Measurements from ENCODE around the gene MALT1. TPM values are rescaled to one million over a fixed set of nuclear protein-coding genes. Genes with fewer than 3 reads are reported as not detected.

The MALT1 gene
- total and polyA plus RNA-seq, 9 of the 15 experiments (the other 6 are each of a cell fraction or from before 2014, with no cell fraction given) = 0.14 to 1.6 (median 0.32) TPM

- POLR2A ChIA-PET = no interaction called here
- Histone ChIP-seq H3K27ac (ENCODE audit: extremely low read depth, low read depth, low read length) (no peak overlapping the region), H3K9me3 (replicated peaks; ENCODE audit: control insufficient read depth, insufficient read depth, low read depth, low read length) (no peaks in the 10 kb centered on the region), H3K27me3 (ENCODE audit: control insufficient read depth in 2 of 2, insufficient read depth in 2 of 2, low read length in 2 of 2) (peaks cover 0 to 23% of the 10 kb centered on the region in 2 experiments; a peak in 2 of 5 replicates), H3K9me1 (ENCODE audit: control insufficient read depth, insufficient read depth, low read length) (no peaks in the 10 kb centered on the region), H4K20me1 (replicated peaks; ENCODE audit: control insufficient read depth, insufficient read depth, low read length) (no peaks in the 10 kb centered on the region), H3K36me3 (ENCODE audit: control insufficient read depth, insufficient read depth, low read length) (no peaks in the 10 kb centered on the region), H3K9ac (ENCODE audit: insufficient read depth in 1 of 2, low read depth in 2 of 2, low read length in 2 of 2) (no peak overlapping the region), H2AFZ (ENCODE audit: low read depth, low read length) (no peak overlapping the region), H3K4me1 (replicated peaks in 1 of 2; ENCODE audit: control insufficient read depth in 2 of 2, insufficient read depth in 2 of 2, low read length in 2 of 2) (no peaks in the 10 kb centered on the region), H3K4me3 (no peak overlapping the region), H3K4me2 (ENCODE audit: insufficient read depth, low read length) (no peak overlapping the region), H3K79me2 (ENCODE audit: control insufficient read depth, insufficient read depth, low read length) (no peaks in the 10 kb centered on the region)
- TF ChIP-seq MEIS2 (IDR thresholded peaks at IDR 0.05; ENCODE audit: partially characterized antibody) = no peak
- no peak for TF ChIP-seq ARID2 (IDR thresholded peaks at IDR 0.05)
- TF ChIP-seq ZNF445 (CRISPR knock-in tag; IDR thresholded peaks at IDR 0.05; ENCODE audit: low read depth) = no peak
- no peak for TF ChIP-seq ARNT (IDR thresholded peaks at IDR 0.05)
- TF ChIP-seq ZFPM2 (CRISPR knock-in tag; IDR thresholded peaks at IDR 0.05) = no peak
- no peak for TF ChIP-seq PYGO2 (tag; IDR thresholded peaks at IDR 0.05)
- TF ChIP-seq KDM1A (IDR thresholded peaks at IDR 0.05) = no peak
- no peak for TF ChIP-seq ZBTB26 (CRISPR knock-in tag; IDR thresholded peaks at IDR 0.05)
- no peak for TF ChIP-seq ESRRA (IDR thresholded peaks at IDR 0.05; ENCODE audit: borderline replicate concordance, low read depth)
- TF ChIP-seq CBFA2T3 (IDR thresholded peaks at IDR 0.05) = no peak
- TF ChIP-seq ZNF589 (CRISPR knock-in tag; IDR thresholded peaks at IDR 0.05; ENCODE audit: low read depth) = no peak
- TF ChIP-seq OTX1 (CRISPR knock-in tag; IDR thresholded peaks at IDR 0.05) = no peak
- no peak for TF ChIP-seq HSF4 (CRISPR knock-in tag; IDR thresholded peaks at IDR 0.05; ENCODE audit: borderline replicate concordance)
- TF ChIP-seq, protein P1, sequence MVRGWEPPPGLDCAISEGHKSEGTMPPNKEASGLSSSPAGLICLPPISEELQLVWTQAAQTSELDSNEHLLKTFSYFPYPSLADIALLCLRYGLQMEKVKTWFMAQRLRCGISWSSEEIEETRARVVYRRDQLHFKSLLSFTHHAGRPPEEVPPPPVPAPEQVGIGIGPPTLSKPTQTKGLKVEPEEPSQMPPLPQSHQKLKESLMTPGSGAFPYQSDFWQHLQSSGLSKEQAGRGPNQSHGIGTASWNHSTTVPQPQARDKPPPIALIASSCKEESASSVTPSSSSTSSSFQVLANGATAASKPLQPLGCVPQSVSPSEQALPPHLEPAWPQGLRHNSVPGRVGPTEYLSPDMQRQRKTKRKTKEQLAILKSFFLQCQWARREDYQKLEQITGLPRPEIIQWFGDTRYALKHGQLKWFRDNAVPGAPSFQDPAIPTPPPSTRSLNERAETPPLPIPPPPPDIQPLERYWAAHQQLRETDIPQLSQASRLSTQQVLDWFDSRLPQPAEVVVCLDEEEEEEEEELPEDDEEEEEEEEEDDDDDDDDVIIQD (CRISPR knock-in tag; IDR thresholded peaks at IDR 0.05) = no peak
- TF ChIP-seq RBM25 (IDR thresholded peaks at IDR 0.05; ENCODE audit: low read depth, low read length, severe bottlenecking) = no peak
- TF ChIP-seq ZC3H11A (IDR thresholded peaks at IDR 0.05; ENCODE audit: low read depth, low read length) = no peak
- ATAC-seq (no peak), FAIRE-seq (no peak), DNase-seq (ENCODE audit: extremely low read depth in 1 of 4, low spot score in 3 of 4) (no peak)
- no TSS peak for BruUV-seq (replicated peaks)
- WGBS (ENCODE audit: insufficient coverage, low coverage, missing lambda C conversion rate) = 0% methylated on average over 3 of the region's 3 CpGs
- intact Hi-C loops (cut with micrococcal nuclease) = no loop called here
- in situ Hi-C loops (cut with MboI) = no loop called here
- CTCF ChIA-PET (ENCODE audit: low intra/inter-chr PET ratio) = no interaction called here
These were observed 86.8 kb downstream of the MALT1 start for GRCh38 chr18:58758046-58758445.

Data from K562 (cell line).